ENCODE measurements around the gene GUCA2A.
"Not testable (repeated sequence)": the region's sequence is repeated elsewhere in the genome, so short reads cannot be mapped to it uniquely, and the experiment has no call there.

The GUCA2A gene

GRCh38 chr1:42209526-42210251 is 45.1 kb upstream of the GUCA2A start:
- no peak overlapping the region for H2BK15ac ChIP-seq (ENCODE audit: low read length)
- H3K4me3 ChIP-seq (ENCODE audit: low read length in 2 of 2): no peak overlapping the region
- H4K8ac ChIP-seq (ENCODE audit: low read depth, low read length): no peak overlapping the region
- no peak overlapping the region for H2BK5ac ChIP-seq (ENCODE audit: low read length)
- no peak overlapping the region for H3K27ac ChIP-seq (replicated peaks; ENCODE audit: low read length)
- H2BK120ac ChIP-seq (ENCODE audit: low read depth, low read length): no peak overlapping the region
- H3K4ac ChIP-seq (ENCODE audit: low read length): no peak overlapping the region
- H3K79me1 ChIP-seq (ENCODE audit: low read depth, low read length): peaks cover 2% of the 10 kb centered on the region
- H3K23ac ChIP-seq (ENCODE audit: low read depth, low read length, poor library complexity): no peak overlapping the region
- no peak overlapping the region for H3K14ac ChIP-seq (ENCODE audit: low read length)
- peaks cover 0 to 10% of the 10 kb centered on the region in 2 donors for H3K4me1 ChIP-seq (ENCODE audit: control insufficient read depth in 2 of 2, insufficient read depth in 1 of 2, low read depth in 1 of 2, low read length in 2 of 2)
- H3K4me2 ChIP-seq (ENCODE audit: insufficient read depth, low read length, poor library complexity, severe bottlenecking): no peak overlapping the region
- no peak overlapping the region for H3K9ac ChIP-seq (ENCODE audit: low read depth, low read length, poor library complexity)
- no peak overlapping the region for H2BK12ac ChIP-seq (ENCODE audit: low read length)
- no peak overlapping the region for H4K91ac ChIP-seq (ENCODE audit: low read depth, low read length, poor library complexity)
- no peak overlapping the region for H2AK5ac ChIP-seq (ENCODE audit: low read depth, low read length)
- H3K9me3 ChIP-seq (replicated peaks in 1 of 2; ENCODE audit: control insufficient read depth in 2 of 2, insufficient read depth in 1 of 2, low read depth in 1 of 2, low read length in 2 of 2): peaks cover 2 to 31% of the 10 kb centered on the region in 2 donors
- H3K18ac ChIP-seq (ENCODE audit: low read length): no peak overlapping the region
- peaks cover 2 to 37% of the 10 kb centered on the region in 2 donors for H3K36me3 ChIP-seq (replicated peaks in 1 of 2; ENCODE audit: control insufficient read depth in 2 of 2, insufficient read depth in 2 of 2, low read length in 2 of 2)
- no peak overlapping the region for H2AFZ ChIP-seq (ENCODE audit: low read length)
- WGBS, 2 donors (ENCODE audit: extremely low coverage in 2 of 2, insufficient read length in 2 of 2, insufficient replicate concordance in 1 of 2): no CpG with 5 or more reads among the region's 6 CpGs
- no peak for DNase-seq (ENCODE audit: low spot score)
- H3K27me3 ChIP-seq (ENCODE audit: control insufficient read depth in 3 of 3, insufficient read depth in 3 of 3, low read depth in 1 of 3, low read length in 3 of 3): no peaks in the 10 kb centered on the region

- WGBS, 2 donors (ENCODE audit: extremely low coverage in 2 of 2, insufficient read length in 2 of 2, insufficient replicate concordance in 1 of 2): no CpG with 5 or more reads among the region's 2 CpGs
- not testable (repeated sequence) for H3K4me2 ChIP-seq (ENCODE audit: insufficient read depth, low read length, poor library complexity, severe bottlenecking)
Observed at GRCh38 chr1:42206930-42207329, 42.4 kb upstream of the GUCA2A start.

DNA sequence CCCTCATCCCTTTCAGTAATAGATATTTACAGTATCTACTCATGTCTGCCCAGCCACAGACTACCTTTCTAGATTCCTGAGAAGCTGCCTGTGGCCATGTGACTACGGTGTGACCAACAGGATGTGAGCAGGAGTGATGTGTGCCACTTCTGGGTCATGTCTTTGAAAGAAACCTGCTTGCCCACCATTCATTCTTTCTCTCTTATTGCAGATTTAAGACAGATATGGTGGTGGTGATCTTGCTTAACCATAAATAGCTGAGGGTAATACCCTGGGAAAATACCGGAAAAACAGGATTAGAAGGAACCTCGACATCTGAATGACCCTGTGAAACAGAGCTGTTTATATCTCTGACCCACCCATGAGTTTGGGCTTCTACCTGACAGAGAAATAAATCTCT is 41.6 kb upstream of the GUCA2A start:
- Histone ChIP-seq H3K9ac (ENCODE audit: low read depth, low read length, poor library complexity) (no peak overlapping the region), H3K79me1 (ENCODE audit: low read depth, low read length) (peaks cover 2% of the 10 kb centered on the region), H3K23ac (ENCODE audit: low read depth, low read length, poor library complexity) (no peak overlapping the region), H3K4me1 (ENCODE audit: control insufficient read depth in 2 of 2, insufficient read depth in 1 of 2, low read depth in 1 of 2, low read length in 2 of 2) (peaks cover 0 to 10% of the 10 kb centered on the region in 2 donors), H3K9me3 (replicated peaks in 1 of 2; ENCODE audit: control insufficient read depth in 2 of 2, insufficient read depth in 1 of 2, low read depth in 1 of 2, low read length in 2 of 2) (peaks cover 2 to 23% of the 10 kb centered on the region in 2 donors), H4K91ac (ENCODE audit: low read depth, low read length, poor library complexity) (no peak overlapping the region), H2BK120ac (ENCODE audit: low read depth, low read length) (no peak overlapping the region), H4K8ac (ENCODE audit: low read depth, low read length) (no peak overlapping the region), H3K36me3 (replicated peaks in 1 of 2; ENCODE audit: control insufficient read depth in 2 of 2, insufficient read depth in 2 of 2, low read length in 2 of 2) (peaks cover 2 to 49% of the 10 kb centered on the region in 2 donors), H2AK5ac (ENCODE audit: low read depth, low read length) (no peak overlapping the region), H3K27ac (replicated peaks; ENCODE audit: low read length) (no peak overlapping the region), H2BK12ac (ENCODE audit: low read length) (no peak overlapping the region), H3K14ac (ENCODE audit: low read length) (no peak overlapping the region), H3K4ac (ENCODE audit: low read length) (no peak overlapping the region), H2BK5ac (ENCODE audit: low read length) (no peak overlapping the region), H3K4me2 (ENCODE audit: insufficient read depth, low read length, poor library complexity, severe bottlenecking) (no peak overlapping the region), H2AFZ (ENCODE audit: low read length) (no peak overlapping the region), H3K18ac (ENCODE audit: low read length) (no peak overlapping the region), H2BK15ac (ENCODE audit: low read length) (no peak overlapping the region), H3K27me3 (ENCODE audit: control insufficient read depth in 3 of 3, insufficient read depth in 3 of 3, low read depth in 1 of 3, low read length in 3 of 3) (no peaks in the 10 kb centered on the region), H3K4me3 (ENCODE audit: low read length in 2 of 2) (no peak overlapping the region)
- no peak for DNase-seq (ENCODE audit: low spot score)
- no CpG with 5 or more reads among the region's 3 CpGs for WGBS, 2 donors (ENCODE audit: extremely low coverage in 2 of 2, insufficient read length in 2 of 2, insufficient replicate concordance in 1 of 2)

More at GRCh38 chr1:42206930-42207329, 42.4 kb upstream of the GUCA2A start:
- H2AFZ ChIP-seq (ENCODE audit: low read length); H4K8ac ChIP-seq (ENCODE audit: low read depth, low read length); H3K23ac ChIP-seq (ENCODE audit: low read depth, low read length, poor library complexity); H2BK15ac ChIP-seq (ENCODE audit: low read length); H3K4me1 ChIP-seq (ENCODE audit: control insufficient read depth in 2 of 2, insufficient read depth in 1 of 2, low read depth in 1 of 2, low read length in 2 of 2); H2BK5ac ChIP-seq (ENCODE audit: low read length); H3K4me3 ChIP-seq (ENCODE audit: low read length in 2 of 2); H3K27me3 ChIP-seq (ENCODE audit: control insufficient read depth in 3 of 3, insufficient read depth in 3 of 3, low read depth in 1 of 3, low read length in 3 of 3); H3K9ac ChIP-seq (ENCODE audit: low read depth, low read length, poor library complexity); DNase-seq (ENCODE audit: low spot score); H3K4ac ChIP-seq (ENCODE audit: low read length); H3K27ac ChIP-seq (replicated peaks; ENCODE audit: low read length); H4K91ac ChIP-seq (ENCODE audit: low read depth, low read length, poor library complexity); H3K79me1 ChIP-seq (ENCODE audit: low read depth, low read length); H2BK120ac ChIP-seq (ENCODE audit: low read depth, low read length); H2AK5ac ChIP-seq (ENCODE audit: low read depth, low read length); H3K14ac ChIP-seq (ENCODE audit: low read length); H3K18ac ChIP-seq (ENCODE audit: low read length); H2BK12ac ChIP-seq (ENCODE audit: low read length): not testable (repeated sequence)
- Histone ChIP-seq H3K36me3 (replicated peaks in 1 of 2; ENCODE audit: control insufficient read depth in 2 of 2, insufficient read depth in 2 of 2, low read length in 2 of 2) (peaks cover 2 to 47% of the 10 kb centered on the region in 2 donors), H3K9me3 (replicated peaks in 1 of 2; ENCODE audit: control insufficient read depth in 2 of 2, insufficient read depth in 1 of 2, low read depth in 1 of 2, low read length in 2 of 2) (peaks cover 2 to 16% of the 10 kb centered on the region in 2 donors)

GRCh38 chr1:42201986-42202385 is 37.4 kb upstream of the GUCA2A start:
- Histone ChIP-seq H2AFZ (ENCODE audit: low read length) (no peak overlapping the region), H3K4me3 (ENCODE audit: low read length in 2 of 2) (no peak overlapping the region), H3K4me2 (ENCODE audit: insufficient read depth, low read length, poor library complexity, severe bottlenecking) (no peak overlapping the region), H2BK15ac (ENCODE audit: low read length) (no peak overlapping the region), H4K91ac (ENCODE audit: low read depth, low read length, poor library complexity) (no peak overlapping the region), H3K79me1 (ENCODE audit: low read depth, low read length) (peaks cover 2% of the 10 kb centered on the region), H3K14ac (ENCODE audit: low read length) (no peak overlapping the region), H3K36me3 (replicated peaks in 1 of 2; ENCODE audit: control insufficient read depth in 2 of 2, insufficient read depth in 2 of 2, low read length in 2 of 2) (peaks cover 3 to 76% of the 10 kb centered on the region in 2 donors), H2BK120ac (ENCODE audit: low read depth, low read length) (no peak overlapping the region), H3K27me3 (ENCODE audit: control insufficient read depth in 3 of 3, insufficient read depth in 3 of 3, low read depth in 1 of 3, low read length in 3 of 3) (no peaks in the 10 kb centered on the region), H3K27ac (replicated peaks; ENCODE audit: low read length) (no peak overlapping the region), H4K8ac (ENCODE audit: low read depth, low read length) (no peak overlapping the region), H3K9me3 (replicated peaks in 1 of 2; ENCODE audit: control insufficient read depth in 2 of 2, insufficient read depth in 1 of 2, low read depth in 1 of 2, low read length in 2 of 2) (peaks cover 0 to 16% of the 10 kb centered on the region in 2 donors), H3K4me1 (ENCODE audit: control insufficient read depth in 2 of 2, insufficient read depth in 1 of 2, low read depth in 1 of 2, low read length in 2 of 2) (no peaks in the 10 kb centered on the region), H2BK5ac (ENCODE audit: low read length) (no peak overlapping the region), H3K4ac (ENCODE audit: low read length) (no peak overlapping the region), H3K18ac (ENCODE audit: low read length) (no peak overlapping the region), H2BK12ac (ENCODE audit: low read length) (no peak overlapping the region), H3K23ac (ENCODE audit: low read depth, low read length, poor library complexity) (no peak overlapping the region), H2AK5ac (ENCODE audit: low read depth, low read length) (no peak overlapping the region), H3K9ac (ENCODE audit: low read depth, low read length, poor library complexity) (no peak overlapping the region)
- DNase-seq (ENCODE audit: low spot score): no peak
